HG02970 (cell line): Measurements from ENCODE around the gene HS2ST1.
"Not testable (repeated sequence)": the region's sequence is repeated elsewhere in the genome, so short reads cannot be mapped to it uniquely, and the experiment has no call there.

Experiments used
- ATAC-seq: cut with Tn5 transposase; IDR thresholded peaks from one replicate; pipeline ENCODE4 v1.9.1; 2021; ENCODE audit warnings: mild to moderate bottlenecking, moderate library complexity, moderate number of reproducible peaks; ENCODE audit not compliant: unreplicated experiment, low FRiP score

HS2ST1 gene

GRCh38 chr1:86924324-86924960 is 10.0 kb downstream of the HS2ST1 start:
- ATAC-seq, result no peak

- no peak for ATAC-seq
Observed at GRCh38 chr1:86925742-86926141, 11.3 kb downstream of the HS2ST1 start.

- no peak for ATAC-seq
Observed at GRCh38 chr1:86926883-86927282, 12.4 kb downstream of the HS2ST1 start.

GRCh38 chr1:86928819-86929218 is 14.4 kb downstream of the HS2ST1 start:
- no peak for ATAC-seq

GRCh38 chr1:86933051-86933450 is 18.6 kb downstream of the HS2ST1 start:
- ATAC-seq, result no peak

- no peak for ATAC-seq
Observed at GRCh38 chr1:86933562-86934377, 19.3 kb downstream of the HS2ST1 start.

- ATAC-seq, result no peak
Observed at GRCh38 chr1:86938450-86938849, 24.0 kb downstream of the HS2ST1 start.

GRCh38 chr1:86938855-86939254 is 24.4 kb downstream of the HS2ST1 start:
- ATAC-seq, result no peak

- ATAC-seq, result no peak
Observed at GRCh38 chr1:86939406-86939805, 25.0 kb downstream of the HS2ST1 start.

- ATAC-seq, result no peak
Observed at GRCh38 chr1:86940599-86940998, 26.2 kb downstream of the HS2ST1 start.

GRCh38 chr1:86942042-86942441 is 27.6 kb downstream of the HS2ST1 start:
- no peak for ATAC-seq

- no peak for ATAC-seq
Observed at GRCh38 chr1:86942743-86943142, 28.3 kb downstream of the HS2ST1 start.

GRCh38 chr1:86948212-86948611 is 33.8 kb downstream of the HS2ST1 start:
- ATAC-seq, result no peak

- ATAC-seq, result no peak
Observed at GRCh38 chr1:86950712-86951419, 36.4 kb downstream of the HS2ST1 start.

- ATAC-seq, result no peak
Observed at GRCh38 chr1:86951430-86951829, 37.0 kb downstream of the HS2ST1 start.

GRCh38 chr1:86953167-86953566 is 38.7 kb downstream of the HS2ST1 start:
- ATAC-seq, result no peak

- no peak for ATAC-seq
Observed at GRCh38 chr1:86955678-86956077, 41.2 kb downstream of the HS2ST1 start.

GRCh38 chr1:86956221-86956620 is 41.8 kb downstream of the HS2ST1 start:
- ATAC-seq, result no peak

- no peak for ATAC-seq
Observed at GRCh38 chr1:86957221-86957620, 42.8 kb downstream of the HS2ST1 start.

GRCh38 chr1:86960548-86960947 is 46.1 kb downstream of the HS2ST1 start:
- ATAC-seq, result no peak

GRCh38 chr1:86963841-86964240 is 49.4 kb downstream of the HS2ST1 start:
- ATAC-seq, result not testable (repeated sequence)
